ENCODE results near the gene SLC38A3. TPM values are rescaled to one million over a fixed set of nuclear protein-coding genes. Genes with fewer than 3 reads are reported as not detected.

Gene SLC38A3
- total RNA-seq, 2 experiments from 2014 or later, result 0.22 TPM; not detected in 1

DNA sequence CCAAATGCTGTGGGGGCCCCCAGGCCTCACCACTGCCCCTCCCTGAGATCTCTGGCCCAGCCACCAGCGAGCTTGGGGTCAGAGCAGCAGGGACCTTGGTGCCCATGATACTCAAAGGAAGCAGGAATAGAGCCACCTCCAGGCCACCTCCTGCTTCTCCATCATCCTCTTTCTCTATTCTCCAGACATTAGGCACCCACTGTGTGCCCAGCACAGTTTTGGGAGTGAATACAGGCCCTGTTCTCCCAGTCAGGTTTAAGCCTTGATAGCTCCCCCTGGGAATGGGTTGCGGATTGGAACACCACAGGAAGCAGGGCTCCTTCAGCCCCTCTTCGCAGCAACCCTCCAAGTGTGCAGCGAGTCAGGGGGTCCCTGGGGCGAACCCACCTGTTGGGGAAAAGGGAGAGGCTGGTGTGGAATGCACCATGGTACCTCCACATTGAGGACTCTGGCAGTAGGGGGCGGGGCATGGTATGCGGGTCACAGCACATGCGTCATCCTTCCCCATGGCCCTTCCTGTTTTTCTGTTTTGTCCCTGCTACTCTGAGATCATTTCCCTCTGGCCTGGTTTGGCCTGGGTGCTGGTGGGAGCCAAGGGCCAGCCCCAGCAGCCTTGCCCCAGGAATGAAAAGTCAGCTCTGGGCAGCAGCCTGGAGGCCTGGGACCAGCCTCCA, 49.6 kb downstream of the SLC38A3 start:
- Mint-ChIP-seq H3K27me3 (no peaks in the 10 kb centered on the region), H3K4me3 (no peak overlapping the region), H3K4me1 (ENCODE audit: low read depth) (peaks cover 17% of the 10 kb centered on the region), H3K27ac (no peak overlapping the region), H3K9me3 (no peaks in the 10 kb centered on the region), H3K36me3 (ENCODE audit: low read depth) (peaks cover 37% of the 10 kb centered on the region)
- intact Hi-C loops (cut with micrococcal nuclease), result no loop called here
- TF ChIP-seq, protein P1, sequence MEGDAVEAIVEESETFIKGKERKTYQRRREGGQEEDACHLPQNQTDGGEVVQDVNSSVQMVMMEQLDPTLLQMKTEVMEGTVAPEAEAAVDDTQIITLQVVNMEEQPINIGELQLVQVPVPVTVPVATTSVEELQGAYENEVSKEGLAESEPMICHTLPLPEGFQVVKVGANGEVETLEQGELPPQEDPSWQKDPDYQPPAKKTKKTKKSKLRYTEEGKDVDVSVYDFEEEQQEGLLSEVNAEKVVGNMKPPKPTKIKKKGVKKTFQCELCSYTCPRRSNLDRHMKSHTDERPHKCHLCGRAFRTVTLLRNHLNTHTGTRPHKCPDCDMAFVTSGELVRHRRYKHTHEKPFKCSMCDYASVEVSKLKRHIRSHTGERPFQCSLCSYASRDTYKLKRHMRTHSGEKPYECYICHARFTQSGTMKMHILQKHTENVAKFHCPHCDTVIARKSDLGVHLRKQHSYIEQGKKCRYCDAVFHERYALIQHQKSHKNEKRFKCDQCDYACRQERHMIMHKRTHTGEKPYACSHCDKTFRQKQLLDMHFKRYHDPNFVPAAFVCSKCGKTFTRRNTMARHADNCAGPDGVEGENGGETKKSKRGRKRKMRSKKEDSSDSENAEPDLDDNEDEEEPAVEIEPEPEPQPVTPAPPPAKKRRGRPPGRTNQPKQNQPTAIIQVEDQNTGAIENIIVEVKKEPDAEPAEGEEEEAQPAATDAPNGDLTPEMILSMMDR (IDR thresholded peaks at IDR 0.05), result no peak
- ATAC-seq (no peak), DNase-seq (no peak)
- ChIA-PET POLR2A (interaction anchor here (0.6 kb wide), 1 partner anchor 39 kb away, joined by 3 read pairs; no protein-coding TSS in a partner anchor), CTCF (interaction anchor here (1.5 to 11.8 kb wide), 4 partner anchors 6 to 60 kb away, joined by 3 to 97 read pairs (median 56); no protein-coding TSS in a partner anchor)

DNA sequence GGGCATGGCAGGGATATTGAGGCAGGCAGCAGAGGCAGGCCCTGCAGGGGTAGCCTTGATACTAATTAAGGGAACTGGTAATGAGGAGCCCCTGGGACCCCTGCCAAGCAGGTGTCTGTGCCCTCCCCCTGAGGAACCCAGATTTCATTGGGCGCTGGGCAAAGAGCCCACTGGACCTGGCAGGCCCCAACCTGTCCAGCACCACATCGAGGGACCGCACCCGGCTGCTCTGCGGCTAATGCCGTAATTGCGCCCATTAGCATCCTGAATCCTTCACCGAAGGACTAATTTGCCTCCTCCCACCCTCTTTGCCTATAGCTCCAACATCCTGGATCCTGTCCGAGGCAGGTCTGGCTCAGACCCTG, 50.2 kb downstream of the SLC38A3 start:
- peaks cover 34% of the 10 kb centered on the region for H3K36me3 Mint-ChIP-seq (ENCODE audit: low read depth)
- no peaks in the 10 kb centered on the region for H3K27me3 Mint-ChIP-seq

DNA sequence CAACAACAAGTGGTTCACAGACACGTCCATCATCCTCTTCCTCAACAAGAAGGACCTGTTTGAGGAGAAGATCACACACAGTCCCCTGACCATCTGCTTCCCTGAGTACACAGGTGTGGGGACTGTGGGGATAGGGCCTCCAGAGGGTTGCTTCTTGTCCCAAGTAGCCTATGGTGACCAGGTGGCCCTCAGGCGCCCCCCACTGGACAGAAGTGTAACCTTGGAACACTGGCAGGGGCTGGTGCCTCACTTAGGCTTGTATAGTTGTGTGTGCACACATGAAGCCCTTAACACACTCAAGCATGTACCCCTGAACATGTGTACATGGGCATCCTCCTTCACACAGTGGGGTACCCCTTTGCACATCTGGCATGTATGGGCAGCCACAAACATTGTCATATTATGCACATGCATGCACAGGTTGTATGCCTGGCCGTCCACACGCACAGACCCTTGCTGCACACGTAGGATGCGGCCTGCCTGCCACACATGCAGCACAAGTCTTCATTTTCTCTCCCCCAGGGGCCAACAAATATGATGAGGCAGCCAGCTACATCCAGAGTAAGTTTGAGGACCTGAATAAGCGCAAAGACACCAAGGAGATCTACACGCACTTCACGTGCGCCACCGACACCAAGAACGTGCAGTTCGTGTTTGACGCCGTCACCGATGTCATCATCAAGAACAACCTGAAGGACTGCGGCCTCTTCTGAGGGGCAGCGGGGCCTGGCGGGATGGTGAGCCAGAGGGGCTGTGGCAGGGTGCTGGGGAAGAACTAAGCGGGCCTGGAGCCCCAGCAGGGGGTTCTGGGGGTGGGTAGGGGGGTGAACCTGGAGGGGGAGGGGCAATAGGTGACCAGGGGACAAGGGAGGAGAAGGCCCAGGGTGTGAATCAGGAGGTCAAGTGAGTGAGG, 52.2 kb downstream of the SLC38A3 start:
- Mint-ChIP-seq H3K4me1 (ENCODE audit: low read depth) (peaks cover 5% of the 10 kb centered on the region), H3K27me3 (no peaks in the 10 kb centered on the region), H3K9me3 (no peaks in the 10 kb centered on the region), H3K36me3 (ENCODE audit: low read depth) (peaks cover 28% of the 10 kb centered on the region), H3K4me3 (no peak overlapping the region), H3K27ac (no peak overlapping the region)
- TF ChIP-seq, protein P1 (IDR thresholded peaks at IDR 0.05), result peak; percentile 62
- DNase-seq, result peak; percentile 66
- peak; percentile 26 for ATAC-seq
- ChIA-PET CTCF (interaction anchor here (0.6 to 11.8 kb wide), 8 partner anchors 8 to 63 kb away, joined by 3 to 97 read pairs (median 12); partner anchors contain the start of genes GNAI2, IFRD2 and SEMA3B), POLR2A (interaction anchor here (3.1 kb wide), 1 partner anchor 10 kb away, joined by 21 read pairs; no protein-coding TSS in a partner anchor)
- intact Hi-C loops (cut with micrococcal nuclease), result no loop called here

More for the DNA sequence above, 50.2 kb downstream of the SLC38A3 start:
- H3K27ac Mint-ChIP-seq, result no peak overlapping the region
- ATAC-seq (no peak), DNase-seq (no peak)
- H3K4me3 Mint-ChIP-seq, result no peak overlapping the region
- TF ChIP-seq, protein P1 (IDR thresholded peaks at IDR 0.05), result no peak
- H3K4me1 Mint-ChIP-seq (ENCODE audit: low read depth), result peaks cover 16% of the 10 kb centered on the region
- ChIA-PET POLR2A (no interaction called here), CTCF (interaction anchor here (1.5 to 11.8 kb wide), 4 partner anchors 6 to 61 kb away, joined by 3 to 97 read pairs (median 56); no protein-coding TSS in a partner anchor)
- H3K9me3 Mint-ChIP-seq, result no peaks in the 10 kb centered on the region
- intact Hi-C loops (cut with micrococcal nuclease), result no loop called here

DNA sequence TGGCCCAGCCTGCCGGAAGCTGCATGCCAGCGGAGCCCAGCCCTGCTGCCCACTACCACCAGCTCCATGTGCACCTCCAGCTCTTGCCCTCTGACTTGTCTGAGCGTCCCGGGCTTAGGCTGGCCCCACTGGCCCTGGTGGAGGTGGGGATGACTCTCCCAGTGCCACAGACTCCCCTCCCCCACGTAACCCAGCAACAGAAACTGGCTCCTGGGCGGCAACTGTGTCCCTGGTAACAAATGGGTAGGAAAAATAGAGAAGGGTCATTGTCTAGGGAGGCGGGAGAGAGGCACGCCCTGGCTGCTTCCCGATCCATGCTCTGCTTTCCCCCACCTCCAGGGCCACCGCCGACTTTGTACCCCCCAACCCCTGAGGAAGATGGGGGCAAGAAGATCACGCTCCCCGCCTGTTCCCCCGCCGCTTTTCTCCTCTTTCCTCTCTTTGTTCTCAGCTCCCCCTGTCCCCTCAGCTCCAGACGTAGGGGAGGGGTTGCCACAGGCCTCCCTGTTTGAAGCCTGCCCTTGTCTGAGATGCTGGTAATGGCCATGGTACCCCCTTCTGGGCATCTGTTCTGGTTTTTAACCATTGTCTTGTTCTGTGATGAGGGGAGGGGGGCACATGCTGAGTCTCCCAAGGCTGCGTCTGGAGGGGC, 53.1 kb downstream of the SLC38A3 start:
- no peak overlapping the region for H3K4me3 Mint-ChIP-seq
- TF ChIP-seq, protein P1 (IDR thresholded peaks at IDR 0.05), result no peak
- no peak overlapping the region for H3K27ac Mint-ChIP-seq
- ChIA-PET CTCF (interaction anchor here (3.5 to 11.8 kb wide), 3 partner anchors 9 to 30 kb away, joined by 18 to 97 read pairs (median 94); partner anchors contain the start of gene SEMA3B), POLR2A (interaction anchor here (1.0 to 3.1 kb wide), 3 partner anchors 8 to 14 kb away, joined by 3 to 21 read pairs (median 4); no protein-coding TSS in a partner anchor)
- ATAC-seq, result no peak
- DNase-seq, result no peak
- H3K27me3 Mint-ChIP-seq, result no peaks in the 10 kb centered on the region
- H3K4me1 Mint-ChIP-seq (ENCODE audit: low read depth), result peaks cover 5% of the 10 kb centered on the region
- intact Hi-C loops (cut with micrococcal nuclease), result no loop called here
- H3K9me3 Mint-ChIP-seq, result no peaks in the 10 kb centered on the region
- H3K36me3 Mint-ChIP-seq (ENCODE audit: low read depth), result peaks cover 27% of the 10 kb centered on the region

Measured in activated CD8-positive, alpha-beta T cell treated with anti-CD3 and anti-CD28 coated beads for 36 hours (primary cell).